Neural cell (in vitro differentiated cells): ENCODE data around the gene FAM163A. TPM values are rescaled to one million over a fixed set of nuclear protein-coding genes. Genes with fewer than 3 reads are reported as not detected.

ENCODE experiments used
- H2AFZ ChIP-seq: fragments of 200-600, 300-800 bp; sonication (generic), shearing (Covaris generic); 2 replicates; pipeline ENCODE4 v1.6.0; 2014; ENCODE audit warnings: low read depth, mild to moderate bottlenecking, antibody characterized with exemption, low read length, moderate library complexity
- H3F3A ChIP-seq: fragments of 200-600 bp; shearing (Covaris generic); 2 replicates; pipeline ENCODE4 v1.6.1; 2016; ENCODE audit warnings: mild to moderate bottlenecking, moderate library complexity, mixed read lengths, antibody characterized with exemption, low read length; ENCODE audit not compliant: insufficient read depth, poor library complexity, severe bottlenecking
- H3K27ac ChIP-seq: fragments of 200-600, 300-800 bp; sonication (generic), shearing (Covaris generic); 2 replicates; pipeline ENCODE4 v1.5.1; 2014; ENCODE audit warnings: mild to moderate bottlenecking, low read length, moderate library complexity
- H3K27me3 ChIP-seq: fragments of 300-800, 200-600 bp; sonication (generic), shearing (Covaris generic); 2 replicates; pipeline ENCODE4 v1.6.0; 2014; ENCODE audit warnings: mild to moderate bottlenecking, low read depth, low read length, moderate library complexity; ENCODE audit not compliant: insufficient read depth
- H3K36me3 ChIP-seq: fragments of 300-800, 200-600 bp; sonication (generic), shearing (Covaris generic); 2 replicates; pipeline ENCODE4 v1.5.1; 2014; ENCODE audit warnings: mild to moderate bottlenecking, antibody characterized with exemption, low read length, moderate library complexity; ENCODE audit not compliant: insufficient read depth
- H3K4me2 ChIP-seq: fragments of 300-800, 200-600 bp; sonication (generic), shearing (Covaris generic); 2 replicates; pipeline ENCODE4 v1.6.0; 2014; ENCODE audit warnings: mild to moderate bottlenecking, low read length
- H3K4me3 ChIP-seq: fragments of 300-800, 200-600 bp; sonication (generic), shearing (Covaris generic); 2 replicates; pipeline ENCODE4 v1.5.1; 2014; ENCODE audit warnings: mild to moderate bottlenecking, low read length, moderate library complexity
- H3K79me2 ChIP-seq: fragments of 200-600 bp; shearing (Covaris generic); replicated peaks from 2 replicates; pipeline ENCODE4 v1.6.0; 2014; ENCODE audit warnings: mild to moderate bottlenecking, low read length, moderate library complexity; ENCODE audit not compliant: insufficient read depth
- H3K9ac ChIP-seq: fragments of 300-800, 200-600 bp; sonication (generic), shearing (Covaris generic); 2 replicates; pipeline ENCODE4 v1.6.1; 2016; ENCODE audit warnings: mild to moderate bottlenecking, low read length, mixed read lengths
- H3K9me2 ChIP-seq: fragments of 200-600 bp; shearing (Covaris generic); 2 replicates; pipeline ENCODE4 v1.6.1; 2016; ENCODE audit warnings: mild to moderate bottlenecking, low read length, mixed read lengths; ENCODE audit not compliant: insufficient read depth
- H3K9me3 ChIP-seq: fragments of 200-600, 300-800 bp; sonication (generic), shearing (Covaris generic); 2 replicates; pipeline ENCODE4 v1.6.1; 2016; ENCODE audit warnings: mild to moderate bottlenecking, mixed run types, low read length, moderate library complexity, mixed read lengths
- H4K20me1 ChIP-seq: fragments of 200-600 bp; shearing (Covaris generic); 2 replicates; pipeline ENCODE4 v1.6.1; 2016; ENCODE audit warnings: mild to moderate bottlenecking, mixed run types; ENCODE audit not compliant: insufficient read depth
- EP300 ChIP-seq: fragments of 450-650 bp; conservative IDR thresholded peaks from 2 replicates; pipeline ENCODE4 v1.6.1; 2014; ENCODE audit warnings: antibody characterized with exemption, mild to moderate bottlenecking, moderate library complexity; ENCODE audit not compliant: poor library complexity, severe bottlenecking
- EZH2 ChIP-seq: fragments of 200-600, 300-800 bp; shearing (Covaris generic), sonication (generic); IDR thresholded peaks from 2 replicates; pipeline ENCODE4 v1.6.1; 2014; ENCODE audit warnings: antibody characterized with exemption, low read length, borderline replicate concordance, mild to moderate bottlenecking; ENCODE audit not compliant: insufficient read depth, poor library complexity, severe bottlenecking
- MXI1 ChIP-seq: fragments of 450-650 bp; conservative IDR thresholded peaks from 2 replicates; pipeline ENCODE4 v1.6.1; 2014; ENCODE audit warnings: antibody characterized with exemption, mild to moderate bottlenecking; ENCODE audit not compliant: poor library complexity, severe bottlenecking
- POLR2AphosphoS5 ChIP-seq: IDR thresholded peaks from 2 replicates; pipeline ENCODE4 v1.6.1; 2012
- RAD21 ChIP-seq: fragments of 450-650 bp; conservative IDR thresholded peaks from 2 replicates; pipeline ENCODE4 v1.6.1; 2014; ENCODE audit warnings: antibody characterized with exemption, mild to moderate bottlenecking, moderate library complexity
- REST ChIP-seq: IDR thresholded peaks from 2 replicates; pipeline ENCODE4 v1.6.1; 2012; ENCODE audit warnings: borderline replicate concordance
- SMC3 ChIP-seq: fragments of 450-650 bp; conservative IDR thresholded peaks from 2 replicates; pipeline ENCODE4 v1.6.1; 2014; ENCODE audit warnings: antibody characterized with exemption, mild to moderate bottlenecking, moderate library complexity; ENCODE audit not compliant: poor library complexity
- TAF1 ChIP-seq: IDR thresholded peaks from 2 replicates; pipeline ENCODE4 v1.6.1; 2012; ENCODE audit warnings: low read depth
- polyA plus RNA-seq: library from polyadenylated mRNA; depleted of rRNA; stranded (reverse); fragments of >200 nt; gene quantifications from 2 replicates; pipeline ENCODE4 v1.2.3, GENCODE V29; 2014
- TF ChIP-seq, protein P1 (sequence below): fragments of 450-650 bp; IDR thresholded peaks from 2 replicates; pipeline ENCODE4 v1.5.1; 2014; ENCODE audit warnings: antibody characterized with exemption, mild to moderate bottlenecking, moderate library complexity; ENCODE audit not compliant: poor library complexity, severe bottlenecking

FAM163A gene
- polyA plus RNA-seq, 1 donor from 2014 or later: 0.21 TPM

GRCh38 chr1:179714159-179714558 lies 28.9 kb upstream of the FAM163A start:
- no peaks in the 10 kb centered on the region for H3K27me3 ChIP-seq
- no peaks in the 10 kb centered on the region for H3K79me2 ChIP-seq
- no peak for TF ChIP-seq MXI1
- TF ChIP-seq TAF1: no peak
- TF ChIP-seq RAD21: no peak
- TF ChIP-seq SMC3: no peak
- TF ChIP-seq, protein P1, sequence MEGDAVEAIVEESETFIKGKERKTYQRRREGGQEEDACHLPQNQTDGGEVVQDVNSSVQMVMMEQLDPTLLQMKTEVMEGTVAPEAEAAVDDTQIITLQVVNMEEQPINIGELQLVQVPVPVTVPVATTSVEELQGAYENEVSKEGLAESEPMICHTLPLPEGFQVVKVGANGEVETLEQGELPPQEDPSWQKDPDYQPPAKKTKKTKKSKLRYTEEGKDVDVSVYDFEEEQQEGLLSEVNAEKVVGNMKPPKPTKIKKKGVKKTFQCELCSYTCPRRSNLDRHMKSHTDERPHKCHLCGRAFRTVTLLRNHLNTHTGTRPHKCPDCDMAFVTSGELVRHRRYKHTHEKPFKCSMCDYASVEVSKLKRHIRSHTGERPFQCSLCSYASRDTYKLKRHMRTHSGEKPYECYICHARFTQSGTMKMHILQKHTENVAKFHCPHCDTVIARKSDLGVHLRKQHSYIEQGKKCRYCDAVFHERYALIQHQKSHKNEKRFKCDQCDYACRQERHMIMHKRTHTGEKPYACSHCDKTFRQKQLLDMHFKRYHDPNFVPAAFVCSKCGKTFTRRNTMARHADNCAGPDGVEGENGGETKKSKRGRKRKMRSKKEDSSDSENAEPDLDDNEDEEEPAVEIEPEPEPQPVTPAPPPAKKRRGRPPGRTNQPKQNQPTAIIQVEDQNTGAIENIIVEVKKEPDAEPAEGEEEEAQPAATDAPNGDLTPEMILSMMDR: no peak
- no peak for TF ChIP-seq EZH2
- TF ChIP-seq EP300: no peak
- TF ChIP-seq REST: no peak
- TF ChIP-seq POLR2AphosphoS5: no peak
- H3K4me3 ChIP-seq: no peak overlapping the region
- no peaks in the 10 kb centered on the region for H3F3A ChIP-seq
- no peaks in the 10 kb centered on the region for H3K36me3 ChIP-seq
- H3K9me2 ChIP-seq: no peaks in the 10 kb centered on the region
- H3K9me3 ChIP-seq: peaks cover 14% of the 10 kb centered on the region
- H3K9ac ChIP-seq: no peak overlapping the region
- H2AFZ ChIP-seq: no peak overlapping the region
- H4K20me1 ChIP-seq: no peaks in the 10 kb centered on the region
- H3K27ac ChIP-seq: no peak overlapping the region
- no peak overlapping the region for H3K4me2 ChIP-seq

GRCh38 chr1:179714623-179715022 lies 28.5 kb upstream of the FAM163A start:
- H3K9me3 ChIP-seq: peaks cover 14% of the 10 kb centered on the region
- no peak for TF ChIP-seq POLR2AphosphoS5
- TF ChIP-seq, protein P1: no peak
- TF ChIP-seq TAF1: no peak
- TF ChIP-seq MXI1: no peak
- no peak for TF ChIP-seq SMC3
- TF ChIP-seq REST: no peak
- TF ChIP-seq EZH2: no peak
- TF ChIP-seq RAD21: no peak
- TF ChIP-seq EP300: no peak
- no peaks in the 10 kb centered on the region for H3K79me2 ChIP-seq
- no peaks in the 10 kb centered on the region for H3K36me3 ChIP-seq
- no peaks in the 10 kb centered on the region for H4K20me1 ChIP-seq
- no peak overlapping the region for H3K4me3 ChIP-seq
- no peak overlapping the region for H3K27ac ChIP-seq
- no peaks in the 10 kb centered on the region for H3K9me2 ChIP-seq
- H3K4me2 ChIP-seq: no peak overlapping the region
- H3K9ac ChIP-seq: no peak overlapping the region
- H3F3A ChIP-seq: no peaks in the 10 kb centered on the region
- no peak overlapping the region for H2AFZ ChIP-seq
- H3K27me3 ChIP-seq: no peaks in the 10 kb centered on the region
